HG03097 (cell line): Measurements from ENCODE around the gene METTL24.
A peak's percentile ranks its signal among the peaks of the same experiment; 100 is the strongest.
"Not testable (repeated sequence)": the region's sequence is repeated elsewhere in the genome, so short reads cannot be mapped to it uniquely, and the experiment has no call there.

Experiments used
- ATAC-seq: cut with Tn5 transposase; IDR thresholded peaks from one replicate; pipeline ENCODE4 v1.9.1; 2021; ENCODE audit not compliant: unreplicated experiment, low FRiP score

METTL24 gene

GRCh38 chr6:110272781-110273180 is 85.4 kb downstream of the METTL24 start:
- not testable (repeated sequence) for ATAC-seq

- no peak for ATAC-seq
Measured at GRCh38 chr6:110271732-110272022, 86.5 kb downstream of the METTL24 start.

- ATAC-seq, result no peak
Measured at GRCh38 chr6:110270165-110270564, 88.0 kb downstream of the METTL24 start.

GRCh38 chr6:110269623-110270022 is 88.5 kb downstream of the METTL24 start:
- ATAC-seq, result no peak

GRCh38 chr6:110266996-110267395 is 91.2 kb downstream of the METTL24 start:
- ATAC-seq, result no peak

GRCh38 chr6:110265273-110265672 is 92.9 kb downstream of the METTL24 start:
- ATAC-seq, result no peak

- ATAC-seq, result no peak
Measured at GRCh38 chr6:110256366-110256765, 101.8 kb downstream of the METTL24 start.

GRCh38 chr6:110255211-110255750 is 102.9 kb downstream of the METTL24 start:
- ATAC-seq, result no peak

GRCh38 chr6:110250838-110251237 is 107.3 kb downstream of the METTL24 start:
- ATAC-seq, result no peak

GRCh38 chr6:110250058-110250457 is 108.1 kb downstream of the METTL24 start:
- ATAC-seq, result no peak

GRCh38 chr6:110246900-110247546 is 111.1 kb downstream of the METTL24 start:
- no peak for ATAC-seq

- no peak for ATAC-seq
Measured at GRCh38 chr6:110246378-110246777, 111.8 kb downstream of the METTL24 start.

- ATAC-seq, result not testable (repeated sequence)
Measured at GRCh38 chr6:110244621-110245020, 113.5 kb downstream of the METTL24 start.

GRCh38 chr6:110239526-110240274 is 118.4 kb downstream of the METTL24 start:
- ATAC-seq, result no peak

GRCh38 chr6:110236007-110236406 is 122.1 kb downstream of the METTL24 start:
- not testable (repeated sequence) for ATAC-seq

- ATAC-seq, result peak; percentile 69
Measured at GRCh38 chr6:110233770-110234374, 124.3 kb downstream of the METTL24 start.

GRCh38 chr6:110232450-110232849 is 125.7 kb downstream of the METTL24 start:
- no peak for ATAC-seq

GRCh38 chr6:110226261-110226660 is 131.9 kb downstream of the METTL24 start:
- ATAC-seq, result no peak

- ATAC-seq, result no peak
Measured at GRCh38 chr6:110221738-110222137, 136.4 kb downstream of the METTL24 start.

GRCh38 chr6:110217266-110217665 is 140.9 kb downstream of the METTL24 start:
- ATAC-seq, result no peak

- no peak for ATAC-seq
Measured at GRCh38 chr6:110216140-110216539, 142.0 kb downstream of the METTL24 start.

GRCh38 chr6:110214338-110214737 is 143.8 kb downstream of the METTL24 start:
- no peak for ATAC-seq
